ENCODE data around the gene KLHL15.

KLHL15 gene

GRCh38 chrX:23938690-23939089 is 88.3 kb downstream of the KLHL15 start:
- no peak overlapping the region for H3K4me3 ChIP-seq (ENCODE audit: low read length)
- H3K9me3 ChIP-seq (ENCODE audit: insufficient read depth, low read depth, low read length): no peaks in the 10 kb centered on the region
- no peak overlapping the region for H3K27ac ChIP-seq (ENCODE audit: low read length)
- no peak overlapping the region for H3K9ac ChIP-seq (ENCODE audit: low read depth, low read length)
- H3K4me1 ChIP-seq (ENCODE audit: insufficient read depth, low read length): no peaks in the 10 kb centered on the region
- no peaks in the 10 kb centered on the region for H3K27me3 ChIP-seq (ENCODE audit: insufficient read depth, low read length)
- H3K36me3 ChIP-seq (ENCODE audit: insufficient read depth, low read depth, low read length): no peaks in the 10 kb centered on the region

GRCh38 chrX:23937100-23937499 is 89.9 kb downstream of the KLHL15 start:
- Histone ChIP-seq H3K9ac (ENCODE audit: low read depth, low read length) (no peak overlapping the region), H3K27me3 (ENCODE audit: insufficient read depth, low read length) (no peaks in the 10 kb centered on the region), H3K9me3 (ENCODE audit: insufficient read depth, low read depth, low read length) (no peaks in the 10 kb centered on the region), H3K36me3 (ENCODE audit: insufficient read depth, low read depth, low read length) (no peaks in the 10 kb centered on the region), H3K27ac (ENCODE audit: low read length) (no peak overlapping the region), H3K4me3 (ENCODE audit: low read length) (no peak overlapping the region), H3K4me1 (ENCODE audit: insufficient read depth, low read length) (no peaks in the 10 kb centered on the region)

GRCh38 chrX:23936180-23936579 is 90.8 kb downstream of the KLHL15 start:
- Histone ChIP-seq H3K4me3 (ENCODE audit: low read length) (no peak overlapping the region), H3K27me3 (ENCODE audit: insufficient read depth, low read length) (no peaks in the 10 kb centered on the region), H3K9ac (ENCODE audit: low read depth, low read length) (no peak overlapping the region), H3K27ac (ENCODE audit: low read length) (no peak overlapping the region), H3K36me3 (ENCODE audit: insufficient read depth, low read depth, low read length) (no peaks in the 10 kb centered on the region), H3K4me1 (ENCODE audit: insufficient read depth, low read length) (no peaks in the 10 kb centered on the region), H3K9me3 (ENCODE audit: insufficient read depth, low read depth, low read length) (no peaks in the 10 kb centered on the region)

GRCh38 chrX:23935106-23935505 is 91.9 kb downstream of the KLHL15 start:
- no peak overlapping the region for H3K27ac ChIP-seq (ENCODE audit: low read length)
- no peaks in the 10 kb centered on the region for H3K36me3 ChIP-seq (ENCODE audit: insufficient read depth, low read depth, low read length)
- H3K9ac ChIP-seq (ENCODE audit: low read depth, low read length): no peak overlapping the region
- no peaks in the 10 kb centered on the region for H3K9me3 ChIP-seq (ENCODE audit: insufficient read depth, low read depth, low read length)
- no peak overlapping the region for H3K4me3 ChIP-seq (ENCODE audit: low read length)
- H3K27me3 ChIP-seq (ENCODE audit: insufficient read depth, low read length): no peaks in the 10 kb centered on the region
- H3K4me1 ChIP-seq (ENCODE audit: insufficient read depth, low read length): no peaks in the 10 kb centered on the region
